Activated CD8-positive, alpha-beta memory T cell treated with anti-CD3 and anti-CD28 coated beads for 1 hour (primary cell): ENCODE results near the gene PYGO2.
"Not testable (repeated sequence)": the region's sequence is repeated elsewhere in the genome, so short reads cannot be mapped to it uniquely, and the experiment has no call there.

ENCODE experiments used
- DNase-seq, 2 donors: peaks; one replicate each; pipeline ENCODE4 v3.0.0-alpha.2; 2020; ENCODE audit warnings: low read depth in 1 of 2; ENCODE audit errors: extremely low read depth in 1 of 2

Gene PYGO2

DNA sequence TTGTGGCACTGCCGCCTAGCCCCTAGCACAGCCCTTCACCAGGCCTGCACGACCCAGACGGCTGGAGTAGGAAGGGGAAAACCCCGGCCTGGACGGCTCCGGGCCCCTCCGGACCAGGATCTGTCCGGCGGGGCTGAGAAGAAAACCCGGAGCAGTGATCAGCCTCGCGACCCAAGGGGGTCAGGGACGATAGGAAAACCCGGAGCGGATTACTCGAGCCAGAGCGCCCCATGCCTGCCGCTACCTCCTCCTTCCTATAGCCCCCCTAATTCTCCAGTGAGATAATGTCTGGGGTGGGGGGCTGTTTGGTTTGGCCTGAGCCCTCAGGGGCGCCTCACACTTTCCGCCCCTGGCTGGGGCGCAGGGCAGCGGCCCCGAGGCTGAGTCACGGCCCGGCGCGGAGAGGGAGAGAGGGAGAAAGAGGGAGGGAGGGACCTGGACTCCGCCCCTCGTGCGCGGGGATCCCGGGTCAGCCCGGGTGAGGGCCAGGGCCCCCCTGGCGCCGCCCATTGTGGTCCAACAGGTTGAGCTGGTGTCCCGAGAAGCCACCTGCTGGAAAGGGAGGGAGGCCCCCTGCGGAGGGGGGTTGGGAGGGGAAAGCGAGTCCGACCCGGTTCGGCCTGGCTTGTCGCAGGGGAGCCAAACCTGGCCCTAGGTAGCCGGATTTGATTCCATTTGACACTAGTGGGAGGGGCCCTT is 39.3 kb upstream of the PYGO2 start:
- peak; percentile 48 to 67 for DNase-seq

DNA sequence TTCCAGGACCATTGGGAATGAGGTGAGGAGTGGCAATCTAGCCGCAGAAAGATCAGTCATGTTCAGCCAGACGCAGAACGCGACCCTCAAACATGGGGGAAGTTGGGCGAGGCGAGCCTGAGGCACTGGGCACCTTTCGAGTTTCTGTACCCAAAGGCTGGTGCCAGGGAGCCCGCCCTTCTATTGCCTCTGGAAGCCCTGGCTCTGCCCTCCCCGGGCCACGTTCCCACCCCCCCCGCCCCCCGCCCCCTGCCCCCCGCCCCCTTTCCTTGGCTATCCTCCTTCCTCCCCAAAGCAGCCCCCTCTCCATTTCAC is 38.8 kb upstream of the PYGO2 start:
- DNase-seq = no peak

DNA sequence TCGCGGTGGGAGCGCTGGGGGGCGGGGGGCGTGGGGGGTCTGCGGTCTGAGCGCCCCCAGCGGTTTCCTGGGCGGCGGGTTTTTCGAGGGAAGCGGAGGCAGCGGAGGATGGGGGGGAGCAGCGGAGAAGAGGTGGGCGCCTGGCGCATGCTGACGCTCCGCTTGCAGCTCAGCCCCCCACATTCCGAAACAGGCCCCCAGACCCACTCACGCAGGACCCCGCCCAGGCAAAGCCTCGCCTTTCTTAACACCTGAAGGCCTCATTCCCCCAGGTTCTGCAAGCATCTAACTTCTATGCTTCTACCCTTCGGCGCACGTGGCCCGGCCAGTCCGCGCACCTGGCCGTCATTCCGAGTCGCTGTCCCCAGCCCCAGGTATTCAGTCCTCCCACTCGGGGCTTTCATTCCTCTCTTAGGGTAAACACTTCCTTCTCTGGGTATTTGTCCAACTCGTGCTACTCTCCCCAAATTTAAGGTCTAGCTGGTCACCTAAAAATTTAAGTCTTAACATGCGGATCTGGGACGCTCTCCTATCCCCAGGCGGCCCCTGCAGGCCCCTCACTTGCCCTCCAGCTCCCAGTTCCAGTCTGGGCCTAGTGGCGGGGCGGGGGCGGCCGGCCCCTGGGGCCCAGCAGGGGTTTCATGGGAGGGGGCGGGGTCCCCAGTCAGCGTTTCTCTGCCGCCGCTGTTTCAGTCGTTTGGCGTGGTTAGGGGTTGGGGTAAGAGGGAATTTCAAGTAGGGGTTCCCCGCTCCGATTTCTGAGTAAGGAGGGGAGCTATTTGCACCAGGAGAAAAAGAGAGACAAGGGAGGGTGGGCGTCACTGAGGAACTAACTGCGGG is 38.2 kb upstream of the PYGO2 start:
- no peak for DNase-seq

DNA sequence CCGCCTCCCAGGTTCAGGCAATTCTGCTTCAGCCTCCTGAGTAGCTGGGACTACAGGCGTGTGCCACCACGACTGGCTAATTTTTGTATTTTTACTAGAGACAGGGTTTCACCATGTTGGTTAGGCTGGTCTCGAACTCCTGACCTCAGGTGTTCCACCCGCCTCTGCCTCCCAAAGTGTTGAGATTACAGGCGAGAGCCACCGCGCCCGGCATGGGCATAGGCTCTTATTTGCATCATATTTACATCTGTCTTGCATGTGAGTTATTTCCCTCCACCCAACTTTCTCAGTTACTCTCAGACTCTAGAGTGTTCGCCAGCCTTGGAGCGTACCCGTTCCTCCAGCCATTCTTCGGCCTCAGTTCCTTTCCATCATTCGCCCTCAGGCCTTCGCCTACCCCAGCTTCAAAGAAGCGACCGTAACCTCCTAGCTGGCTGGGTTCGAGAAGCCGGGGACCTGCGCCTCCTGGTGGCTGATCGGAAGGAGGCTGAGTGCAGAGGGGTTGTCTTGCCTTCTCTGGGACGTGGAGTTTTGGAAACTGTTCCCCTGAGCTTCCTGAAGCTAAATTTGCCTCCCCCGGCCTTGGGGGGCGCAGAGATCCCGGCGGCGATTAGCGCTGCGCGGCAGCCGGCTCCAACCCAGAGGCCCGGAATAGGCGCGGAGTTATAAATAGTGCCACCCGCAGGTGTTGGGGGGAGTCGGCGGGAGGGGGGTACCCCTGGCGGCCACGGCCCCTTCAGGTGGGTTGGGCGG is 37.4 kb upstream of the PYGO2 start:
- peak; percentile 46 to 51 for DNase-seq

DNA sequence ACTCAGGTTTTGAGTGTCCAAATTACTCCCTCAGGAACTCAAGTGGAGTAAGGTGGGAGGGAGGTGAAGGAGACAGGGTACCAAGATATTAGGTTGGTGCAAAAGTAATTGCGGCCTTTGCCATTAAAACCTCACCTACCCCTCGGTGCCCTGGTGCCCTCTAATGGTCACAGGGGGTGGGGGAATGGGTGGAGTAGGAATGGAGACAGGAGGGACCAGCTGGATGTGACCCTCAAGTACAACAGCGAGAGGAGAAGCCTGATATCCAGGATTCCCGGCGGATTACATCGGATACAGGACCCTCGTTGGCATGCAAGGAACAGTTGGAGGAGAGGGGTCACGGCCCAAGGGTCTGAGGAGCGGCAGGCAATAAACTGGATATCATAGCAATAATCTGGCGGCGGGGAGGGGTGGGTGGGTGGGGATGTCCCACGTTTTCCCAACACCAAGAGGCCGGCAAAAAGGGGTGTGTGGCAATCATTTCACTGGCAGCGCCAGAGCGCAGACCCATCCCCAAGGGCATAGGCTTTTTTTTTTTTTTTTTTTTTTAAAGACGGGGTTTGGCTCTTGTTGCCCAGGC is 36.7 kb upstream of the PYGO2 start:
- DNase-seq = no peak

DNA sequence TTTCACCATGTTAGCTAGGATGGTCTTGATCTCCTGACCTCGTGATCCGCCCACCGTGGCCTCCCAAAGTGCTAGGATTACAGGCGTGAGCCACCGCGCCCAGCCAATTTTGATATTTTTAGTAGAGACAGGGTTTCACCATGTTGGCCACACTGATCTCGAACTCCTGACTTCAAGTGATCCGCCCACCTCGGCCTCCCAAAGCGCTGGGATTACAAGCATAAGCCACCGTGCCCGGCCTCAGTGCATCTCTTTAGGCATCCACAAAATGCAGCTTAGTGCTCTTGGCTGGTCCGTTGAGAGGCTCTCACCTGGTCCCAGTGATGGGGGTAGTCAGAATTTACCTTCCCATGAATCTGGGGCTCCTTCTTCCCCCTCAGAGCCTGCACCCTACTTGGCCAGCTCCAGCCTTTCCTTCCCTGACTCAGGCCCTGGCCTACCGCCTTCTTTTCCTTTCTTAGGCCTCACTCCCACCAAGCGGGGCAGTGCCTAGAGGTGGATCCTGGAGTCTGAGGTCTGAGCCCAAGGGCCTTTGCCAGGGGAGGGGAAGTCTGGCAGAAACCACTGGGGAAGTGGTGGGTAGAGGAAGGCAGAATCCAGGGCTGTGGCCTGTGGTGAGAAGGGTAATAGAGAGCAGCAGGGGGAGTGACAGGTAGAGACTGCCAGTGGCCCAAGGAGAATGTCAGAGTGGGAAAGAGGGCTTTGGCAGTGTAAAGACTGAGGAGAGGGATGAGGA is 35.6 kb upstream of the PYGO2 start:
- no peak for DNase-seq

DNA sequence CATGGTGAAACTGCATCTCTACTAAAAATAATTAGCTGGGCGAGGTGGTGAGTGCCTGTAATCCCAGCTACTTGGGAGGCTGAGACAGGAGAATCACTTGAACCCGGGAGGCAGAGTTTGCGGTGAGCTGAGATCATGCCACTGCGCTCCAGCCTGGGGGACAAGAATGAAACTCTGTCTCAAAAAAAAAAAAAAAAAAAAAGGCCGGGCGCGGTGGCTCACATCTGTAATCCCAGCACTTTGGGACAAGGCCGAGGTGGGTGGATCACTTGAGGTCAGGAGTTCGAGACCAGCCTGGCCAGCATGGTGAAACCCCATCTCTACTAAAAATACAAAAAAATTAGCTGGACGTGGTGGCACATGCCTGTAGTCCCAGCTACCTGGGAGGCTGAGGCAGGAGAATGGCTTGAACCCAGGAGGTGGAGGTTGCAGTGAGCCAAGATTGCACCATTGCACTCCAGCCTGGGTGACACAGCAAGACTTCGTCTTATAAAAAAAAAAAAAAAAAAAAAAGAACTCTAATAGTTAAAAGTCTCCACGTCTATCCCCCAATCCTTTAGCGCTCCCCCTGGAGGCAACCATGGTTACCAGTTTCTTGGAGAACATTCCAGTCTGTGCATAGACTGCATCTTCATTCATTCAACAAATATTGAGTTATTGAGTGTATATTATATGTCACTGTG is 33.9 kb upstream of the PYGO2 start:
- not testable (repeated sequence) for DNase-seq

DNA sequence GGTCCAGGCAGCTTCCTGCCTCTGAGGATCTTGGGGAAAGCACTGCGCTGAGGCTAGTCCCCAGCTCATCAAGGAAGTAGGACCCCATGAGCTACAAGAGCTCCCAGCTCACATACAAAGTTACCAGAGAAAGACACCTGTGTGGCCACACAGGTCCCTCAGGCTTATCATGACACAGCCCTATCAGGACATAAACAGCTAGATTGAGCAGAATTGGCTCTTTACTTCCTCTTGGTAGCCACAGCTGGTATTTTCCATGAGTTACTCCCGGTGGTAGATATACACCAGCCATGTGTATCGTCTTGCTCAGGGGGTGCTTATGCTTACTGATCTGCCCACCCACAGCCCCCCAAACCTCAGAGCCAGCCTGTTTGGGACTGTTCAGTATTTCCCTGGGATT is 33.0 kb upstream of the PYGO2 start:
- DNase-seq = no peak

DNA sequence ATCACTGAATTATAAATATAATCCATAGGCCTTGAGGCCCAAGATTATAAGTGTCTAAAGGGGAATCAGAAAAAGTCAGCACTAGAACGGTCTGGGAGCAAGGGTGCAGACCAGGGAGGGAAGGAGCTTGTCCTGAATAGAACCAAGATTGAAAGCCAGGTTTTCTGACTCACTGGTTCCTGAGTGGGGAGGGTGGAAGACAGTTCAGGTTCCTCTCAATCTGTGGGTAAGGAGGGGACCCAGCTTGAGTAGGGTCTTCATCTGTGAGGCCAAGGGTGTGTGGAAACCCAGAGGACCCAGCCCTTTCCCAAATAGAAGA is 32.6 kb upstream of the PYGO2 start:
- no peak for DNase-seq

DNA sequence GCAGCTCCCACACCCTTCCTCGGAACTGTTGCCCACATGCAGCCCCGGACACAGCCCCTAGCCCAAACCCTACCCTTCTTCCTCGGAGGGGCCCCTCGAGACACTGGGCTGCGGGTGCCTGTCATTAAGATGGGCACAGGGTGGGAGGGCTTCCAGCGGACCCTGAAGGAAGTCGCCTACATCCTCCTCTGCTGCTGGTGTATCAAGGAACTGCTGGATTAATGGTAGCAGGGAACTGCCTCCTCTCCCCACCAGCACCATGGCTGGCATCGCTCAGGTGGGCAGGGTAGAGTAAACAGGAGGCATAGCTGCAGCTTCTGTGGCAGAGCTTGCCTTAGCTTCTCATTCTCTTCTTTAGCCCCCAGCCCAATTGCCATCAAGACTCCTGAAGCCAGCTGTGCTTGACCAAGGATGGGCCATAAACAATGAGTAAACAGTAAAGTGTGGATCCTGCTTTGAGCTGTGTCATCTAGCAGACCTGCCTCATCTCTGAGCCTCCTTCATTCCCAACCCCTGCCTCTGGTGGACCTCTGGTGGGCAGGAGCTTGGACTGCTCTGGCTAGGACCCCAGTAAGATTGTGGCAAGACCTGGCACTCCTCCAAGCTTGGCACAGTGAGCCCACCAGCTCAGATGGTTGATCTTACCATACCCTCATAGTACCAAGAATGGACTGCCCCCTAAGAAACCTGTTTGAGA is 32.1 kb upstream of the PYGO2 start, which contains the start of gene LENEP:
Gene LENEP, plus strand, starts transcription at position 15 of the 697 bp plus-strand sequence. Its CDS starts 22 bp downstream, at position 37.
- no peak for DNase-seq

DNA sequence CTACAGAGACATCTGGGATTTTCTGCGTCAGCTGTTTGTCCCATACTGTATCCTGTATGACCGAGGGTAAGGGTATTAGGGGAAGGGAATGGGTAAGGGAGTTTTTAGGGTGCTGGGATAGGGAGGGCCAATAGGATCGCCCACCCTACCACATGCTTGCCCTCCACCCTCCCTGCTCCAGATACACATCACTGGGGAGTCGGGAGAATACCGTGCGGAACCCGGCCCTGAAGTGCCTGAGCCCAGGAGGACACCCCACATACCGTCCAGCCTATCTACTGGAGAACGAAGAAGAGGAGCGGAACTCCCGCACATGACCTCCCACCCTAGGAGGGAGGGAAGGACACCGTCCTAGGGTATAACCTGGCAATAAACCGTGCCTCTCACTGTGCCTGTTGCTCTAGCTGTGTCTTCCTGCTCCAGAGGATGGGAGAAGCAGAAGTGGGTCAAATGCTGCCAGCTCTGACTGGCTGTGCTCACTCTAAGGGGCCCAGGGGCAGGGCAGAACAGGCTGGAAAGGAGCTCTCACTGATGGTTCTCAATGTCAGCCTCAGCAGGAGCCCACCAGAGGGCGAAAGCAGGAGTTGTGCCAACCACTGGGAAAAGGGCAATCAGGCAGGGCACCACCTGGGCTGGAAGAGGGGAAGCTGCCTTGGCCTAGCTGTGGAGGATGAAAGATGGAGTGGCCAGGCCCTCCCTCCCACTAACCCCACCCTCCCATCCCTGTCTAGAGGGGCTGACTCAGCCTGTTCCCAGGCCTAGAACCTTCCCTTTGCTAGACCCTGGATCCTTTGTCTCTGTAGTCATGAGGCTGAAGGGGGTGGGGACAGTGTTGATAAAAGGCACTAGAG is 31.4 kb upstream of the PYGO2 start:
- DNase-seq = no peak

DNA sequence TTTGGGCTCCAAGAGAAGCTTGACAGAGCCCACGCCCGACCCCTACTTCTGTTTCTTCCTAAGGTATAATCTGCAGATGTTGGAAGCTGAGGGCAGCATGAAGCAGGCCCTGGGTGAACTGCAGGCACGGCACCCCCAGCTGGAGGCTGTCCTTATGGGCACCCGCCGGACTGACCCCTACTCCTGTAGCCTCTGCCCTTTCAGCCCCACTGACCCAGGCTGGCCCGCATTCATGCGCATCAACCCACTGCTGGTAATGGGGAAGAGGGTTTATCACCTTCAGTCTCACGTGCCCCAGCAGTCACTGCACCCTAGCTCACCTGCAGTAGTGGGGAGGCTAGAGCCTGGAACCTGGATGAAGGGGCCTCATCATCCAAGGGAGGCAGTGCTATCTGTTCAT is 28.7 kb upstream of the PYGO2 start:
- DNase-seq = no peak

DNA sequence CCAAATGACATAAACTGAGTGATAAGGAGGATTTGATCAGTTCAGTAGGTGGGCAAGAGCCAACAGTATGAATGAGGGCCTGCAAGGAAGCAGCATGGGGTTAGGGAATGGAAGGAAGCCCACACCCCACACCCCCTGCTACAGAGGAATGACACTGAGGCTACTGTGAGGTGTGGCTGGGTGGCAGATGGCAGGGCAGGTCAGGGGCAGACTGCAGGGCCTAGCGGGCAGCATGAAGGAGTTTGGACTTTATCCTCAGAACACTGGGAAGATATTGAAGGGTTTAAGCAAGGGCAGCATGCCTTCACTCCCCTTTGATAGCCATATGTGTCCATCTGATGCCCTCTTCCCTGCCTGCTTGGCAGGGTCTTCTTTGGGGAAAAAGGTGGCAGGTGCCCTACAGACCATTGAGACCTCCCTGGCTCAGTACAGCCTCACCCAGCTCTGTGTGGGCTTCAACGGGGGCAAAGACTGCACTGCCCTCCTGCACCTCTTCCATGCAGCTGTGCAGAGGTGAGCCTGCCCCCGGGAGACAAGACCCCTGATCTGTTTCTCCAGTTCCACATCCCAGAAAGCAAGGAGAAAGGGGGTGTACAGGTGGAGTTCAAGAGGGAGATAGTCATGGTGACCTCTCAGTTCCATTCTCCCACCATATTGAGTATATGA is 27.7 kb upstream of the PYGO2 start:
- no peak for DNase-seq

DNA sequence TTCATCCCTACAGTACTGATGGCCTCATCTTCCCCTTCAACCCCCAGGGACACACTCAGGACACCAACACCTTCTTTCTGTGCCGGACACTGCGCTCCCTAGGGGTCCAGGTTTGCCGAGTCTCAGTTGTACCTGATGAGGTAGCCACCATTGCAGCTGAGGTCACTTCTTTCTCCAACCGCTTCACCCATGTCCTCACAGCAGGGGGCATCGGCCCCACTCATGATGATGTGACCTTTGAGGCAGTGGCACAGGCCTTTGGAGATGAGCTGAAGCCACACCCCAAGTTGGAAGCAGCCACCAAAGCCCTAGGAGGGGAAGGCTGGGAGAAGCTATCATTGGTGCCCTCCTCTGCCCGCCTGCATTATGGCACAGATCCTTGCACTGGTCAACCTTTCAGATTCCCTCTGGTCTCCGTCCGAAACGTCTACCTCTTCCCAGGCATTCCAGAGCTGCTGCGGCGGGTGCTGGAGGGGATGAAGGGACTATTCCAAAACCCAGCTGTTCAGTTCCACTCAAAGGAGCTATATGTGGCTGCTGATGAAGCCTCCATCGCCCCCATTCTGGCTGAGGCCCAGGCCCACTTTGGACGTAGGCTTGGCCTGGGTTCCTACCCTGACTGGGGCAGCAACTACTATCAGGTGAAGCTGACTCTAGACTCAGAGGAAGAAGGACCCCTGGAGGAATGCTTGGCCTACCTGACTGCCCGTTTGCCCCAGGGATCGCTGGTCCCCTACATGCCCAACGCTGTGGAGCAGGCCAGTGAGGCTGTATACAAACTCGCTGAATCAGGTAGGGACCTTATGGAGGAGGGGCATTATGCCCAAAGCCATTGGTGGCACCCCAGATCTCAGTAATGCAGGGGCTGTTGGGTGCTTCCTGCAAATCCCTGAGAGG is 26.7 kb upstream of the PYGO2 start:
- no peak for DNase-seq

DNA sequence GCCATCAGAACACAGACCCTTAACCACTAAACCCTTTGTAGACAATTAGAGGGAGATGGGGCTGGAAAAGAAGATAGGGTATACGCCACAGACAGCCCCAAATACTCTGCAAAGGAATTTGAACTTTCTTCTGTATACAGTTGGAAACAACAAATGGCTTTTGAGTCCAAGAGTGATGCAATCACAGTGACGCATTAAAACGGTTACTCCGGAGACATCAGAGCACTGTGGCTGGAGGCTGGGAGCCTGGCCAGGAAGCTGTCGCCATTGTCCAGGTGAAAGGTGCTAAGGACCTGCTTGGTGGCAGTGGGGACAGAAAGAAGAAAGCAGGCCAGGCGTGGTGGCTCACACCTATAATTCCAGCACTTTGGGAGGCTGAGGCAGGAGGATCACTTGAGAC is 25.7 kb upstream of the PYGO2 start:
- no peak for DNase-seq

DNA sequence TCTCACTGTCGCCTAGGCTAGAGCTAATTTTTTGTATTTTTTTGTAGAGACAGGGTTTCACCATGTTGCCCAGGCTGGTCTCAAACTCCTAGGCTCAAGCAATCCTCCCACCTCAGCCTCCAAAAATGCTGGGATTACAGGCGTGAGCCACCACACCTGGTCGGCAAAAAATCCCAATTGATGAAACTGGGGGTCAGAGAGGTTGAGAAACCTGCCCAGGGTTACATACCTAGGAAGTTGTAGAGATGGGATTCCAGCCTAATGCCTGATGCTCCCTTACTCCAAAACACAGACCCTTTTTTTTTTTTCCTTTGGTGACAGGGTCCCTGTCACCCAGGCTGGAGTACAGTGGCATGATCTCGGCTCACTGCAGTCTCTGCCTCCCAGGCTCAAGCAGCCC is 25.2 kb upstream of the PYGO2 start:
- not testable (repeated sequence) for DNase-seq

DNA sequence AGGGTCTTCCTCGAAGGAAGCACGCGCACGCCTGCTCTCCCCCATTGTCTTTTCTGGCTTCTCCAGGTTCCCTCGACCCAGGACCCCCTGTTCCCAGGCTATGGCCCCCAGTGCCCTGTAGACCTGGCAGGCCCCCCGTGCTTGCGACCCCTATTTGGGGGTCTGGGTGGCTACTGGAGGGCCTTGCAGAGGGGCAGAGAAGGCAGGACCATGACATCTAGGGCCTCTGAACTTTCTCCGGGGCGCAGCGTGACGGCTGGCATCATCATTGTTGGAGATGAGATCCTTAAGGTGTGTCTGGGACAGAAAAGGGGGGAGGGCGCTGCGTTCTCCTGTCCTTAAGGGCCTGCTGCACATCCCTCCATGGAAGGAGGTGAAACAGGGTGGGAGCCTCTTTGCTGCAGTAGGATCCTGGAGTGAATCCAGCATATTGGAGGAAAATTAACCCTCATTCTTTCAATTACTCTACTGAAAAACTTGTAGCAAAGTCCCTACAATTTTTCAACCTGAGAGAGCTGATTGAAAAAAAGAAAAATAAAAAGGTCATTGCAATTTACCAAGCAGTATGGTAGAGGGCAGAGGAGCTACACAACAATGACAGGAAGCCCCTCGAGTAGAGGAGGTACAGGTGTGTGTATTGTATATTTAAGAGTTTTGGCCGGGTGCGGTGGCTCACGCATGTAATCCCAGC is 22.3 kb upstream of the PYGO2 start:
- no peak for DNase-seq
